Left lung (tissue), 10 donors: Measurements from ENCODE around the gene HOXA10. TPM values are rescaled to one million over a fixed set of nuclear protein-coding genes. Genes with fewer than 3 reads are reported as not detected.
A peak's percentile ranks its signal among the peaks of the same experiment; 100 is the strongest.

Source experiments
- ATAC-seq: fragments of 200-7000 bp; cut with Tn5 transposase; one replicate; pipeline ENCODE4 v1.9.1; 2020; ENCODE audit warnings: moderate library complexity
- DNase-seq, 4 donors: peaks; one replicate each; pipeline ENCODE4 v3.0.0-alpha.2; 2013 to 2020
- H3K27ac ChIP-seq, 2 donors: fragments of 200-600 bp; sonication (generic) in 1 of 2; one replicate each; pipeline versions ENCODE4 v1.5.0 to v1.8.0; 2020 to 2021
- H3K27me3 ChIP-seq, 2 donors: fragments of 200-600 bp; sonication (generic) in 1 of 2; one replicate each; pipeline versions ENCODE4 v1.5.0 to v1.8.0; 2020 to 2021
- H3K36me3 ChIP-seq, 2 donors: fragments of 200-600 bp; sonication (generic) in 1 of 2; one replicate each; pipeline versions ENCODE4 v1.5.0 to v1.8.0; 2020 to 2021
- H3K4me1 ChIP-seq, 2 donors: fragments of 200-600 bp; one replicate each; pipeline ENCODE4 v1.8.0; 2021
- H3K4me3 ChIP-seq, 2 donors: fragments of 200-600 bp; sonication (generic) in 1 of 2; one replicate each; pipeline versions ENCODE4 v1.5.0 to v1.8.0; 2020 to 2021; ENCODE audit warnings: mild to moderate bottlenecking in 1 of 2
- H3K9me3 ChIP-seq, 2 donors: fragments of 200-600 bp; sonication (generic) in 1 of 2; one replicate each; pipeline versions ENCODE4 v1.5.0 to v1.8.0; 2020 to 2021
- CTCF ChIP-seq, 2 donors: fragments of 200-600 bp; sonication (generic) in 1 of 2; IDR thresholded peaks; one replicate each; pipeline versions ENCODE4 v1.5.0 to v1.8.0; 2021; ENCODE audit warnings: antibody characterized with exemption in 2 of 2
- intact Hi-C, 2 donors: fragments of 100-400 bp; cut with DNase I; formaldehyde crosslinking; loops; one replicate each; pipeline versions ENCODE4 v1.11.2 to v1.14.2; 2022
- polyA plus RNA-seq, 6 donors: library from polyadenylated mRNA; unstranded; fragments of 120-200 nt; gene quantifications; one replicate each; pipeline ENCODE4 v1.2.1, GENCODE V29; 2013; ENCODE audit not compliant: insufficient read length in 6 of 6
- total RNA-seq, 2 donors: library from RNA; stranded (reverse); fragmentation: NEBNext Ultra II Directional; extraction: Animal tissue kit (Norgen Biotek cat#: 25700); gene quantifications; one replicate each; pipeline ENCODE4 v1.2.1, GENCODE V29; 2021
- donor health status: DM: no; HTN: yes; CAD: no.
- donor health status: DM: no; HTN: no; CAD: no.

Gene HOXA10
- total and polyA plus RNA-seq, 8 donors, result 0.34 to 1.3 (median 0.41) TPM; not detected in 1

- Histone ChIP-seq H3K27me3 (peaks cover 35 to 100% of the 10 kb centered on the region in 2 donors), H3K36me3 (no peaks in the 10 kb centered on the region), H3K4me3 (peak within 1 kb of the TSS; percentile 52 to 56), H3K4me1 (peaks cover 0 to 15% of the 10 kb centered on the region in 2 donors), H3K9me3 (no peaks in the 10 kb centered on the region), H3K27ac (peak within 1 kb of the TSS; percentile 86 to 92)
- ATAC-seq, result peak; percentile 77
- intact Hi-C loops, result loop anchor here in 1 of 2 donors (2.0 to 5.0 kb wide), 2 partner anchors 46 to 286 kb away; partner anchors contain the start of gene HOXA1
- peak in 3 of 4 donors; percentile 81 to 97 (median 94) for DNase-seq
- TF ChIP-seq CTCF (IDR thresholded peaks at IDR 0.05), result peak; percentile 69 to 71
These were observed 30.8 kb downstream of the HOXA10 start, which contains the start of gene HOXA5 for GRCh38 chr7:27143023-27143949. Gene HOXA5, minus strand, starts transcription at chr7:27143681. Its CDS starts 74 bp downstream, at chr7:27143607.

GRCh38 chr7:27142580-27143022 is 31.5 kb downstream of the HOXA10 start:
- intact Hi-C loops, result loop anchor here in 1 of 2 donors (2.0 to 5.0 kb wide), 2 partner anchors 45 to 286 kb away; partner anchors contain the start of gene HOXA1
- H3K27ac ChIP-seq, result peak overlapping the region; percentile 86 to 92
- no peaks in the 10 kb centered on the region for H3K9me3 ChIP-seq
- no peak for ATAC-seq
- no peak for TF ChIP-seq CTCF (IDR thresholded peaks at IDR 0.05)
- no peaks in the 10 kb centered on the region for H3K36me3 ChIP-seq
- H3K27me3 ChIP-seq, result peaks cover 29 to 100% of the 10 kb centered on the region in 2 donors
- peaks cover 0 to 9% of the 10 kb centered on the region in 2 donors for H3K4me1 ChIP-seq
- DNase-seq, result no peak
- peak overlapping the region; percentile 52 to 56 for H3K4me3 ChIP-seq

- Histone ChIP-seq H3K9me3 (no peaks in the 10 kb centered on the region), H3K4me3 (peak overlapping the region; percentile 52 to 56), H3K27ac (peak overlapping the region; percentile 86 to 92), H3K4me1 (peaks cover 0 to 9% of the 10 kb centered on the region in 2 donors), H3K27me3 (peaks cover 24 to 100% of the 10 kb centered on the region in 2 donors), H3K36me3 (no peaks in the 10 kb centered on the region)
- TF ChIP-seq CTCF (IDR thresholded peaks at IDR 0.05), result no peak
- peak in 2 of 4 donors; percentile 41 to 60 for DNase-seq
- no peak for ATAC-seq
- intact Hi-C loops, result loop anchor here in 1 of 2 donors (2.0 to 5.0 kb wide), 2 partner anchors 45 to 285 kb away; partner anchors contain the start of gene HOXA1
These were observed 32.1 kb downstream of the HOXA10 start for GRCh38 chr7:27141923-27142579.

- Histone ChIP-seq H3K4me1 (peaks cover 3 to 13% of the 10 kb centered on the region in 2 donors), H3K27ac (peak overlapping the region; percentile 86 to 92), H3K4me3 (peak overlapping the region; percentile 52 to 56), H3K9me3 (no peaks in the 10 kb centered on the region), H3K27me3 (peaks cover 19 to 100% of the 10 kb centered on the region in 2 donors), H3K36me3 (no peaks in the 10 kb centered on the region)
- DNase-seq (peak in 1 of 4 donors; percentile 41), ATAC-seq (no peak)
- TF ChIP-seq CTCF (IDR thresholded peaks at IDR 0.05), result no peak
- intact Hi-C loops, result loop anchor here in 1 of 2 donors (5.0 kb wide), 1 partner anchor 44 kb away; the partner anchor contains the start of gene HOXA1
These were observed 32.8 kb downstream of the HOXA10 start for GRCh38 chr7:27141137-27141922.
